CD4-positive, alpha-beta T cell treated with Interleukin-6 at 100 ng/mL for 8 hours (primary cell): Measurements from ENCODE around the gene SORCS1.

Experiments used
- DNase-seq: peaks from one replicate; pipeline ENCODE4 v3.0.0-alpha.2; 2020; ENCODE audit warnings: mixed read lengths, low spot score

SORCS1 gene

DNA sequence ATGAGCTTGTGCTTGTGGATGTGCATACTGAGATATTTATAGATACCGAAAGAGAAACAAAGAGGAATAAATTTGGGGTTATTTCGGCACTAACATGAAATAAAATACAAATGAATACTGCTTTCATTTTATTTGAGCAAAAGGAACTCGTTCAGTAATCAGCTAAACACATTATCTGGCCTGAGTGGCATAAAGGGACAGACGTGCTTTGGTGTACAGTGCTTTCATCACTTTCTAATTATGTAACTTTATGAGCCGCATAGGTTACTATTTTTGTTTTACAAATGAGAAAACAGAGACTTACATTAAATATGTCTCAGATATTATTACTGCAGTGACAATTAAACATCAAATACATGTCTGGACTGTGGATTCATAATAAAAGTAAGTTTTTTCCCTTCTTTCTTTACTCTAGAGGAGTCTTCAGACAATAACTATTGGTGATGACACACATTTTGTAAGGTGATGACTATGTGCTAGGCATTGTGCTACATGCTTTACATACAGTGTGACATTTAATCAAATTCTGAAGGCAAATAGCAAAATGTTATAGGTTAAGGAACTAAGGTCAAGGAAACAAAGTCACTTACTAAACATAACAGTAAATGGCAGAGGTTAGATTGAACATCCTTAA lies 503.3 kb downstream of the SORCS1 start:
- DNase-seq, result no peak

DNA sequence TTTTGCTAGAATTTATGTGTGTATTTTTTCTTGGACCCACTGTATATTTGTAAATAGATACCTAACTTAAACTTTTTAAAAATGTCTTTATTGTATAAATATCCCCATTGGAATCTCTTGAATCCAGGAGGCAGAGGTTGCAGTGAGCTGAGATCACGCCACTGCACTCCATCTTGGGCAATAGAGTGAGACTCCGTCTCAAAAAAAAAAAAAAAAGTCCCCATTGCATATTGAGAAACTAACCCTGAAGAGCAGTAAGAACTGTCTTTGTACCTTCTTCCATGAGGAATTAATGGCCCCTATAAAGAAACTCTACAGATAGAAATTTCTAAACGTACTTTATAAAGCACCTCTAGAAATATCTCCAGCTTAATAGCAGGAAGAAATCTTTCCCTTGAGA lies 504.0 kb downstream of the SORCS1 start:
- no peak for DNase-seq

DNA sequence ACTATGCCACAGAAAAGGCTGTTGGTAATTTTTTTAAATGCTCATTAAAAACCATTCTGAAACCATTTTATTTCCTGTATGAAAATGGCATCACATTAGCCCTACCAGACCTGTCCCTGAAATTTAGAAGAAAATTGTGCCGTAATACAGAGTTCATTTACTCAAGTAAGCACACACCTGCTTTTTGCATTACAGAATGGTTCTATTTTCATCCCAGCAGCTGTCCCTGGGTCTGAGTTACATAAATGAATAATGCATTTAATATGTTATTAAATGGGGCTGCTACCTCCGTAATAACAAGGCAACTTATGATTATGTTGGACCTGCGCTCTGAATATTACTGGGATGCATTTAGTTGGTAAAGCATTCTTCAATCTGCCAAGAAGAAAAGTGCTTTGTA lies 508.9 kb downstream of the SORCS1 start:
- DNase-seq, result no peak

DNA sequence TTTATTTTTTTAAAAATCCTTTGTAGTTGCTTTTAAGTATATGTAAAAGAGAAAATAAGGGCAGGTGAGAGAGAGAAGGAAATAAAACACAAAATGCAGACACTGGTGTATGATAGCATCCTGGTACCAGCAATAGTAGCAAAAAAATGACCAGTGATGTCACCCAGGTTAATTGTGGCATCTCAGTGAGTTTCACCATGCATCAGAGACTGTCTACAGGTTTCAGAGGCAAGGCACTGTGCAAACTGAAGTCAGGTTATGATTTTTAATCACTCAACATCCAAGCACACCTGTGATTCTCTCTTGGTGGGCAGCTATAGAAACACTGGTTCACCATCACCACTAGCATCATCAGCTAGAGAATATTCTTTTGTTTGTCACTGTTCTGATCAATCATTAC lies 509.3 kb downstream of the SORCS1 start:
- no peak for DNase-seq

DNA sequence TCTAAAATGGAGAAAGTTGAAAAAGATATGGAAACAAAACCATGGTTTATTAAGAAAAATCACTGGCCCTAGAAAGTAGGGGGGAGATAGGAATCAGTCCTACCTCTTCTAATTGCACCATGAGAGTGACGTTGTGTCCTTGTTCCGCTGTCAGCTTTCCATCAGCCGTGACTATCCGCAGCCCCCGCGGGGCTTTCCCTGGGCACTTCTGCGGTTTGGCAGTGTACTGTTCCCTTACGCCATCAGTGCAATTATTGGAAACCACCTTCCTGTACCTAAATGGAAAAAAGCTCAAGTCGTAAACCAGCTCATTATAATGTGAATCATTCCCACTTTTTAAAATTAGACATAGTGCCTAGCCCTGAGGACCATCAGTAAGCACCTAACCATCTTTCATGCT lies 512.2 kb downstream of the SORCS1 start:
- no peak for DNase-seq

DNA sequence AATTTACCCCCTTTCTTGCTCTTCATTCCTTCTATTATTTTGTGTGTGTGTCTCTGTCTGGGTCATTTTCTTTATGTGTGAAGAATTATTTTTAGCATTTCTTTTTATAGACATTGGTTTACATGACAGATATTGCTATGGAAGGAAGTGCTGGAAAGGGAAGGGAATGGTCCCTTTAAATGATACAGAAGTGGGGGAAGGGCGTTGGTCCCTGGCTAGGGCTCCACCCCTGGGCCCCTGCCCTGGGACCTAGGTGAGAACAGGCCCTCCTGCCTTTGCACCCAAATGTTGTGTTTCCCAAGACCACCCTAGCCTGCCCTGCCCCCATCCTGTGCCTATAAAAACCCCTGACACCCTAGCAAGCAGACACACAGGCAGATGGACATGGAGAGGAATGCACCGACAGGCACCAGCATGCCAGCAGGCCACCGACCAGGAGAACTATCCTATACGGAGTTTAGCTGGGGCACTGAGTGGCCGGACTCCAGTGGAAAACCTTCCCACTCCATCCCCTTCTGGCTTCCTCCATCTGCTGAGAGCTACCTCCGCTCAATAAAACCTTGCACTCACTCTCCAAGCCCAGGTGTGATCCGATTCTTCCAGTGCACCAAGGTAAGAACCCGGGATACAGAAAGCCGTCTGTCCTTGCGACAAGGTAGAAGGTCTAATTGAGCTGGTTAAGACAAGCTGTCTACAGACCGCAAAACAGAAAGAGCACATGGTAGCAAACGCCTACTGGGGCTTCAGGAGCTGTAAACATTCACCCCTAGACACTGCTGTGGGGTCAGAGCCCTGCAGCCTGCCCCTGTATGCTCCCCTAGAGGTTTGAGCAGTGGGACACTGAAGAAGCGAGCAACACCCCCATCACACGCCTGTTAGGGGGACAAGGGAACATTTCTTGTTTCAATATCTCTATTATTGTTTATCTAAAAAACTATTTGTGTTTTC lies 515.7 kb downstream of the SORCS1 start:
- DNase-seq, result no peak

DNA sequence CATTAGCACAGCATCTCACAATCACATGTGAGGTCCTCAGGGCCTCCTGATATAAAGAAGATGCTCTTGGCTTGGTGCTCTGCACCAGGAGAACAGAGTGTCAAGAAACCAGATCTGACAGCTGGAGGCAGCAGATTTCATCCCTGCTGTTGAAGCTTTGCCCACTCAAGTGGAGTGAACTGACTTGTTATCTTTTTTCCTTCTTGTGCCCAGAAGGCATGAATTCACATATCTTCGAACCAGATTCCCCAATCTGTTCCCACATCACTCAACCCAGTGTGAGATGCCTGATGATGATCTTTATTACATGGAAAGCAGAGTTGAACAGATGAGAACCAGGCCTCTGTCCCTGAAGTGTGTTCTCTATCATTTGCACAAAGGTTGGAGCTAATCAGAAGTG lies 521.0 kb downstream of the SORCS1 start:
- DNase-seq, result no peak

DNA sequence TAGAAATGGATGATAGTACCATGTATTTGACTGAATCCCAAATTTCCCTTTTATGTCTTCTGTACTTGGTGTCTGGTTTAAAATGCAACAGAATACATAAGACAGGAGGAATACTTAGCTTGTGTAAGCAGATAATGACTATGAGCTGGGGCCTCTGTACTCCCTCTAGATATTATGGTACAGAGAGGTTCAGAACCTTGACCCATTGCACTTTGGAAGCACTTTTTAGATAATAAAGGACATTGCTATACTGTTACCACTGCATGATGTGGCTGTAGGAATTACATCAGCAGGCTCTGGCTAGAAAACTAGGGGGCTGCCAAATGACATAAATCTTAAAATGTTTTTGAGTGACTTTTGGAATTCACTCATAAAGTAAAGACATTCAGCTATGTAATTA lies 526.6 kb downstream of the SORCS1 start:
- no peak for DNase-seq

DNA sequence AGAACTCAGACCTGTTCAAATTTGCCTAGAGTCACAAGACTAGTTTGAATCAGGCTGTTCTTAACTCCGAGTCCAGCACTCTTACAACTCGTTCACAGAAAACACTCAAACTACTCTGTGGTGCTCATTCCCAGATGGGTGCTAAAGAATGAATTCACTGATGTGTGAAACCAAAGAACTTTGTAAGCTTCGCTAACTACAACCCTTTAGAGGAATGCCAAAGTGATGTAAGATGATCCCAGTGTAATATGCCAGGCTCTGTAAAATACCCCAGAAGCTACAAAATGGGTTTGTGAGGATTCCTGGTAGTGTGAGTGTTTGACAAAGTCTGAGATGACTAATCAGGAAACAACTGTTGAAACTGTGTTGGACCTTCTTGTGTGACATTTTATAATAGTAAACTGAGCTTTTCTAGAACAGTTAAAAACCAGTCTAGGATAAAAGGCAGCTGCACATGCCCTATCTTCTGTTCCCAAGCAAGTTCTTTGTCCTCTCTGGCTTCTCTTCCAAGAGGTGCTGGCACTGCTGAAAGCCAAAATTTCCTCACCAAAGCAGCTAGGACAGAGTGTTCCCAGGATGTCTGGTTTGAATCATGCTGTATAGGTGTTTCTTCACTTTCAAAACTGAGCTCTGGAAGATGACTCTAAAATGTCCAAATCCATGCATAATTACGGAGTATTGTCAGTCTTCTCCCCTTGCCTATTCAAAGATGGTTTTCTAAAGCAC lies 527.6 kb downstream of the SORCS1 start:
- no peak for DNase-seq

DNA sequence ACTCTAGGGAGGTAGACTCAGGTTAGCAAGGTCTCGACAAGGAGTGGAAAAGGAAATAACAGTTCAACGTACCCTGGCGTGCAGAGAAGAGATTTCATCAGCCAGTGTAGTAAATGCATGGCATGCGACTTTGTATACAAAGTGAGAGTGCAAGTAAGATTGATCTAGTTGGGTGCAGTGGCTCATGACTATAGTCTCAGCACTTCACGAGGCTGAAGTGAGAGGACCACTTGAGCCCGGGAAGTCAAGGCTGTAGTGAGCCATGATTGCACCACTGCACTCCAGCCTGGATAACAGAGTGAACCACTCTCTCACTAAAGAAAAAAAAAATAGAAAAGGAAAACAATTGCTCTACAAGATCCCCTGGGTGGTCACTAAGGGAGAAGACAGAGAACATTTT lies 528.6 kb downstream of the SORCS1 start:
- no peak for DNase-seq

DNA sequence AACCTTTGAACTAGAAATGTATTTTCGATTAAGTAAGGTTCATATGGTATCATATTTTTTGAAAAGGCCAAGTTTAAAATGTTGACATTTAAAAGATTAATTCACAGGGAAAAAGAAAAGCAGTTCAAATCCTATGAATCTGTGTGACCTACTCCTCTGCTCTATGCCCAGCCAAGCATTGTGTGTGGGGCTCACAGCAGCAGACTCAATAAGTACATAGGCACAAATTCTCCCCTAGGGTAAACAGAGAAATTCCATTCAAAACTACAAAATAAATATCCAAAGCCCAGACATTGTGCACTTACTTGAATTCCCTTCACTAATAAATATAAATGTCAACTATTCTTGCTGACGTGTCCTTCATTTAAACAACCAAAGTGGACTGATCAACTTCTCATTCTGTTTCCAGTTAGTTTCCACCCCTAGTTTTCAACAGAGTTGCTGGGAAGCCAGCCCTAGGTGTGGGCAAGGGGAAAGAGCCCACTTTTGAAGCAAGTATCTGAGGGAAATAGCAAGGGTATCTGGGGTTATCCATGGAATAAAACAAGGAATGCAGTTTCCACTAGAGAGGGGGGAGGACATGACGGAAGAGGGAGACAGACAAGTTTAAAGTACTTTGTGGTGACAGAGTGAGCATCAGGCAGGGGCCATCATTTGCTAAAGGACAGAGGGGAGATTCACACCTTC lies 533.3 kb downstream of the SORCS1 start:
- DNase-seq, result no peak

DNA sequence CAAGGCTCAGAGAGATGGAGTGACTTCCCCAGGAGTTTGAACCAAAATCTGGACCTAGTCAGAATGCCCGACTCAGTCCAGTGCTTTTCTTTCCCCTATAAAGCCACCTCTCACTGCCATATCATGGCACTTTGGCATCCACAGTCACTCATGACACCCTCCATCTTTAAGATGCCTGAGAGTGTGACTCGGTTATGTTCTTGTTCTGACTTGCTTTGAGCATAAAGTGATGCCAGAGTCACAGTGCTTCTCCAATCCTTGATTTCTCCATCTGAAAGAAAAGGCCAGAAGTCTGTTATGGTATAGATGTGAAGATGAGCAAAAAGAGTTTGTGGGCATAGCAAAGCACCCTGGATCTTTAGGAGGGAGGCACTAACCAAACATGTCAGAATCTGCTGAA lies 538.1 kb downstream of the SORCS1 start:
- DNase-seq, result no peak

DNA sequence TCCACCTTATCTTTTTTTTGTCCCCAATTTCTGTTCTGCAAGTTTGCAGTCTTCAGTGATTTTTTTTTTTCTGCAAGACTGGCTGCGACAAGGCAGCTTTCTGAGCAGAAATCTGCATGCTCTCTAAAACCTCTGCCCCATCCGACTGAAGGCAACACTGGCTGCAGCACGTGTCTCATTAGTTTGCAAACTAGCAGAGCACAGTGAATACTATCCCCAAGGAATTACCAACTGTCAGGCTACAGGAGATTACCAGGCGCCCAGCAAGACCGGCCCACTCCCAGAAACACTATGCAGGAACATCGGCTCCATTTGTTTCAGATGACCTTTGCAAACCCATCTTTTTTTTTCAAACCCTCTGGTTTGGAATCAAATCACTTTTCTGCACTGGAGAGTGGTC lies 538.8 kb downstream of the SORCS1 start:
- no peak for DNase-seq

DNA sequence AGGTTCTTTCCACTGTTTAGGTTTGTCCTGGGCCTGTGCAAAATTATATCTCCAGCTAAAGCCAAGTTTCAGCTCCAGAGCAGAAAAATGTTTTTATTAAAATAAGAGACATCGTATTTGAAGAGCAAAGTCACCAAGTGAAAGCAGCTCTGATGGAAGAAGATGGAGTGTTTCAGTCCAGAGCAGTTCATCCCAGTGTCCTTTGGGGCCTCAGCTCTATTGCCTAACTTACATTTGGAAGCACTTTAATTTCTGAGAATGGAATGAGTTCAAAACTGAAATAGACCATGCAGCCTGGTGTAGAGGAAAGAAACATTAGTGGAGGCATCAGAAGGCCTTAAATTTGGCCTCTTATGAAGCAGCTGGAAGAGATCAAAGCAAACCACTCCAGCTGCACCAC lies 545.2 kb downstream of the SORCS1 start:
- no peak for DNase-seq

DNA sequence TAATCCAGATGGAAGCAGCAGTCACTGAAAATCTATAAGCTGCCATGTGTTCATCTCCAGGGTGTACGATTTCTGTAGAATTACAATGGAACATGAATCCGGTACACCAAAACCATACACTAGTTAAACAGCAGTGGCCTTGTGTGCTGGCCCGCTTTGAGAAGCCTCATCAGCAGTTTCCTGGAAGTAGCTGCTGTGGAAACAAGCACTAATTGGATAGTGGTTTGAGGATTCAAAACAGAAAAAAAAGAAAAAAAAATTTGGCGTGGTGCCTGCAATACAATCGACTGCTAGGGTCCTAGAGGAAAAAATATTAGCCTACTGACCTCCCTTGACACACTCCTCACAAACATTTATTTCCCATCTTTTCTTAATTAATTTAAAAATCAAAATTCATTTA lies 545.9 kb downstream of the SORCS1 start:
- no peak for DNase-seq

DNA sequence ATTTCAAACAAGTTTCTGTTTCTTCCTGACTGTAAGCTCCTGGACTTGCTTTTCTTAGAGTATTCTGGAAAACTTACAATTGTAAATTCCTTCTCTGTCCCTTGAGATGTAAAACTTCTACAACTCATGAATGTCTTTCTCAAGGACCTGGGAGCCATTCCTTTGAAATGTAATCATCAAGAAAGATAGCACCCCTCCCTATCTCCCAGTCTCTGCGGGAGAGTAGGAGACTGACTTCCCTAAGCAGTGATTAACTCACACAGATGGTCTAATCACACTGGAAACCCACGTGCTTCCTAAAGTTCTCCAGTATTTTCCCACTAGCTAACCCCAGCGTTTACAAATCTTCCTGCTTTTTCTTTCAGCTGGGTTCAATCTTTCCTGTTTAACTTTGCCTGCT lies 549.4 kb downstream of the SORCS1 start:
- DNase-seq, result no peak

DNA sequence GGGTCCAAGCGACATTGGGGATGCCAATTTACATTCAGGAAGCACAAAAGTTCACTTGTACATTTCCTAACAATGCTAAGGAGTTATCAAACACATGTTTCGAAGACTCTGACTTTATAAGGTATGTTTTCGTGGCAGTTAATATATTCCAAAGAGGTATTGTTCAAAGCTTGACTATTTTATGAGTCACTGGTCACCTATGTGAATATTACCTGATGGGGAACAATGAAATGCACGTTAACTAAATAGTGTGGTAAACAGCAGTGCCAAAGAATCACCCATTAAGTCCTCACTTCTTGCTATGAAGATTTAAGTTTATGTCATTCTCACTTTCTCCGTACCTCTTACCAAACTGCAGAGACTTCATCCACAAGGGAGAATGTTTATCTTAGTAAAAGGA lies 550.2 kb downstream of the SORCS1 start:
- no peak for DNase-seq

DNA sequence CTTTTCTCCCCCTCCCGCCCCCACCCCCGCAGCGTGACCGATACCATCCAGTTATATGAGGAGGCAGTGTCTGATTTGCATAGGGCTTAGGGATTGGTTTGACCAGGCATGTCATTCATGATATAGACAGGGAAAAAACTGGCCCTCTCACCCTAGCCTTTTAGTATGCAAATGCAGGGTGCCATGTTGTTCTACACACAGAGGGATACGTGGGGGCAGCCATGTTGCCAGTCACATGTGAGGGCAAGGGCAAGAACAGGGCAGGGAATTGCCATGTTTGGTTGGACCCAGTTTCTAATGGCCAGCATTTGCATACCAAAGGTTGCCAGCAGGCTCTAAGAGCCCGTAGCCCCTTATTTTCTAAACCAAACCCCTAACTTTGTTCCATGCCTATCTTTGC lies 552.1 kb downstream of the SORCS1 start:
- DNase-seq, result no peak

DNA sequence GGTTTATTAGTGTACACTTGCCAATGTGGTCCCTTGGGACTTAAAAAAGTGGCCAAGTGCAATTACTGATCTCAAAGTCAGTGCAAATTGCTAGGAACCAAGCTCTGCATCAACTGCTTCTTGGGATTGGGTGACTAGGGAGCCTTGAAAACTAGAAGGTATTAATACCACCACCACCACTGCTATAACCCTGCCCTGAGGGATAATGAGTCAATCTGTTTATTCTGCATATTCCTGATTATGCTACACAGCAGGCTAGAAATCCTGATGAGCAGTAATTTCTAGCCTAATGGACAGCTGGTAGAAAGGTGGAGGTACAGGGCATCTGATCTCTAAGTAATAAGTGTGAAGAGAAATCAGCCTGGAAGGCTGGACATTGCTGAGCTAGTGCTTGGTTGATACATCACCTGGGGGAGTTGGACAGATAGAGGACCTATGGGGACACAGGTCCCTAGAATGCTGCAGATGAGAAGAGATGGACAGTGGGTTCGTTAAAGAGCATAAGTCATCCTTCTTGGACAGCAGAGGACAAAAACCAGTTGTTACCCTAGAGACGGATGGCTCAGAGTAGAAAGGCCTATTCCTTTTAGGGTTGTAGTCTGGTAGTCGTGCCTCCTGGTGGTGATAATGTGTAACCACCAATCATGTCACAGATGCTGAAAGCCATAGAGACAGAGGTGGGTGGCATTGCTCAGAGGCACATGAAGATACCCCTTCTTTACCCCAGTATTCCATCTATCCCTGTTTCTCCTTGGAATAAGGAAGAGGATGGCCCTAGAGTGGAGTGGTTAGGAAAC lies 554.8 kb downstream of the SORCS1 start:
- no peak for DNase-seq

DNA sequence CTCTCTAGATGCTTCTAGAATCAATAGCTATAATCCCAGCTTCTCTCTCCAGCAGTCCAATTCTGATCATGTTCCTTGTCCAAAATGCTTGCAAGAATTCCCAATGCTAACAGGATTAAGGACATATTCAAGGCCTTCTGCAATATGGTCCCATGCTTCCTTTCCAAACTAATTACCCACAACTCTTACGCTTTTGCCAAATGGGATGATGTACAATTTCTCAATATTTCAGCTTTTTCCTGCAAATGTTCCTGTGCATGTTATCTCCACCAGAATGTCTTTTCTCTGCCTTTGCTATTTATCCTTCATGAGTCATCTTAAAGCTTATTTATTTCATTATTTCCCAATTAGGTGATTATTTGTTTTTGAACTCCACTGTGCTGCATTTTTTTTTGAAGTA lies 556.4 kb downstream of the SORCS1 start:
- no peak for DNase-seq

DNA sequence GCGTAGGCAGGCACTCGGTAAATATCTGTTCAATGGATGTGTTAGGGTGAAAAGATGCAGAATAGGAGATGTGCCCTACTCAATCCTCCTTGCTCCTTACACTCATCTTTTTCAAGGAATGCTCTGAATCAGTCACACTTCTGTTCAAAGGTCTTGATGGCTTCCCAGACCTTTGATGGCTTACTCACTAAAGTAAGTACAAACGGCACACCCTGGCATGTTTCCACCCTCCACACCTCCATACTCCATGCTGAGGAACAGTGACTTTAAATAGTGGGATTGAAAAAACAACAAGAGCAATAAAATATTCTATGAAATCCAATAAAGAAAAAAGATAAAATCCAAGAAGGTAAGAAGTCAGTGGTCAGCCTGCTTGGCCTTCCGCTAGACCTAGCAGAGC lies 569.2 kb downstream of the SORCS1 start:
- DNase-seq, result no peak

DNA sequence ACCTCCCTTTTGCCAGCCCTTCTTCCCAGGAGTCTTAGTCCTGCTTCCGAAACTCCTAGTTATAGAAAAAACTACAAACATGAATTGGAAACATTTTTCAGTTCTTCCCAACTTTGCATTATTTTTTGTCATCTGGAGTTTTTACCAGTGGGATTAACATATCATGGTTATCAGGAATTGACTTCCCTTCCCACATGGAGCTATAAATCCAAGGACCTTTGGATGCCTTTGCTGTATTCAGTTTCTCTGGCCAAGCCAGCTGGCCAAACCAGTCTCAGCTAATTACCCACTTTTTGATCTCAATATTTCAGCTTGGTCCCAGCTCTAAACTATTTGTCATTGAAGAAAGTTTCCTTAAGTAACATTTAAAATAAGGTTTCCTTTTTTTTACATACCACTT lies 570.6 kb downstream of the SORCS1 start:
- DNase-seq, result no peak
